ENCODE data around the gene ZBTB46.

Gene ZBTB46

DNA sequence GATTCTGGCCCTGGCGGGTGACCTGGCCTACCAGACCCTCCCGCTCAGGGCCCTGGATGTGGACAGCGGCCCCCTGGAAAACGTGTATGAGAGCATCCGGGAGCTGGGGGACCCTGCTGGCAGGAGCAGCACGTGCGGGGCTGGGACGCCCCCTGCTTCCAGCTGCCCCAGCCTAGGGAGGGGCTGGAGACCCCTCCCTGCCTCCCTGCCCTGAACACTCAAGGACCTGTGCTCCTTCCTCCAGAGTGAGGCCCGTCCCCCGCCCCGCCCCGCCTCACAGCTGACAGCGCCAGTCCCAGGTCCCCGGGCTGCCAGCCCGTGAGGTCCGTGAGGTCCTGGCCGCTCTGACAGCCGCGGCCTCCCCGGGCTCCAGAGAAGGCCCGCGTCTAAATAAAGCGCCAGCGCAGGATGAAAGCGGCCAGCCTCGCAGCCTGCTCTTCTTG lies 92.4 kb downstream of the ZBTB46 start:
- Histone ChIP-seq H3K9me3 (ENCODE audit: insufficient read depth, low read length) (no peaks in the 10 kb centered on the region), H3K79me2 (ENCODE audit: low read length) (no peaks in the 10 kb centered on the region), H3K36me3 (replicated peaks; ENCODE audit: low read depth, low read length) (peaks cover 16% of the 10 kb centered on the region), H3K4me3 (ENCODE audit: low read length) (peak overlapping the region; percentile 78), H2AFZ (ENCODE audit: low read depth, low read length) (no peak overlapping the region), H3K9ac (ENCODE audit: low read length) (peak overlapping the region; percentile 76), H4K20me1 (ENCODE audit: insufficient read depth, low read length) (no peaks in the 10 kb centered on the region), H3K27me3 (ENCODE audit: low read depth, low read length) (no peaks in the 10 kb centered on the region), H3K4me1 (ENCODE audit: low read length) (peaks cover 36% of the 10 kb centered on the region), H3K27ac (ENCODE audit: low read length) (peak overlapping the region; percentile 45; the same call in 1 of the 2 replicates), H3K4me2 (ENCODE audit: low read length) (peak overlapping the region; percentile 91)
- TF ChIP-seq, protein P1, sequence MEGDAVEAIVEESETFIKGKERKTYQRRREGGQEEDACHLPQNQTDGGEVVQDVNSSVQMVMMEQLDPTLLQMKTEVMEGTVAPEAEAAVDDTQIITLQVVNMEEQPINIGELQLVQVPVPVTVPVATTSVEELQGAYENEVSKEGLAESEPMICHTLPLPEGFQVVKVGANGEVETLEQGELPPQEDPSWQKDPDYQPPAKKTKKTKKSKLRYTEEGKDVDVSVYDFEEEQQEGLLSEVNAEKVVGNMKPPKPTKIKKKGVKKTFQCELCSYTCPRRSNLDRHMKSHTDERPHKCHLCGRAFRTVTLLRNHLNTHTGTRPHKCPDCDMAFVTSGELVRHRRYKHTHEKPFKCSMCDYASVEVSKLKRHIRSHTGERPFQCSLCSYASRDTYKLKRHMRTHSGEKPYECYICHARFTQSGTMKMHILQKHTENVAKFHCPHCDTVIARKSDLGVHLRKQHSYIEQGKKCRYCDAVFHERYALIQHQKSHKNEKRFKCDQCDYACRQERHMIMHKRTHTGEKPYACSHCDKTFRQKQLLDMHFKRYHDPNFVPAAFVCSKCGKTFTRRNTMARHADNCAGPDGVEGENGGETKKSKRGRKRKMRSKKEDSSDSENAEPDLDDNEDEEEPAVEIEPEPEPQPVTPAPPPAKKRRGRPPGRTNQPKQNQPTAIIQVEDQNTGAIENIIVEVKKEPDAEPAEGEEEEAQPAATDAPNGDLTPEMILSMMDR (IDR thresholded peaks at IDR 0.05; ENCODE audit: low read depth, low read length): no peak
- no peak for TF ChIP-seq EZH2phosphoT487 (IDR thresholded peaks at IDR 0.05; ENCODE audit: low read depth)

DNA sequence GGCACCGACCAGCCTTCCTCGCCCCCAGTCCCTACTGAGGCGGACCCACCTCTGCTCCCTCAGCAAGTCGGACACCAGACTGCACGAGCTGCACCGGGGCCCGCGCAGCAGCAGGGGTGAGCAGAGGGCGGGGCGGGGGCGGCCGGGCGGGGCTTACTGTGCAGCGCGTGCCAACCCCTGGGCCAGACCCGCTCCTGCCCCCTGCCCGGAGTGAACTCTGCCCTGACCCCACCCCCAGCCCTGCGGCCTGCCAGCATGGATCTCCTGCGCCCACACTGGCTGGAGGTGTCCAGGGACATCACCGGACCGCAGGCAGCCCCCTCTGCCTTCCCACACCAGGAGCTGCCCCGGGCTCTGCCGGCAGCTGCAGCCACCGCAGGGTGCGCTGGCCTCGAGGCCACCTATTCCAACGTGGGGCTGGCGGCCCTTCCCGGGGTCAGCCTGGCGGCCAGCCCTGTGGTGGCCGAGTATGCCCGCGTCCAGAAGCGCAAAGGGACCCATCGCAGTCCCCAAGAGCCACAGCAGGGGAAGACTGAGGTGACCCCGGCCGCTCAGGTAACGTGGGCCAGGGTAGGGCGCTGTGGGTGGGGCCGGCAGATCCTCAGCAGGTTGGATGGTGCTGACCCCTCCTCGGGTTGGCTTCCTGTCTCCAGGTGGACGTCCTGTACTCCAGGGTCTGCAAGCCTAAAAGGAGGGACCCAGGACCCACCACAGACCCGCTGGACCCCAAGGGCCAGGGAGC lies 92.9 kb downstream of the ZBTB46 start:
- peak overlapping the region; percentile 77; the same call in 1 of the 2 replicates for H3K9ac ChIP-seq (ENCODE audit: low read length)
- TF ChIP-seq, protein P1 (IDR thresholded peaks at IDR 0.05; ENCODE audit: low read depth, low read length): no peak
- TF ChIP-seq EZH2phosphoT487 (IDR thresholded peaks at IDR 0.05; ENCODE audit: low read depth): no peak

DNA sequence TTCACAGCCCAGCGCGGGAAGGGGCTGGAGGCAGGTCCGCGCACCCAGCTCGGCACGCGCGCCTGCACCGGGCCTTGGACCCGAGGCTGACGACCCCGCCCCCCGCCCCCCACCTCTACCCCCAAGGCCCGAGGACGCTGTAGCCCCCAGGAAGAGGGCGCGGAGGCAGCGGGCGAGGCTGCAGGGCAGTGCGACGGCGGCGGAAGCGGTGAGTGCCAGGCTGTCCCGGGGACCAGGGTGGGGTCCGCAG lies 93.4 kb downstream of the ZBTB46 start:
- Histone ChIP-seq H3K4me2 (ENCODE audit: low read length) (peak overlapping the region; percentile 91), H3K27ac (ENCODE audit: low read length) (peak overlapping the region; percentile 79), H3K79me2 (ENCODE audit: low read length) (no peaks in the 10 kb centered on the region), H3K4me1 (ENCODE audit: low read length) (peaks cover 36% of the 10 kb centered on the region), H3K27me3 (ENCODE audit: low read depth, low read length) (no peaks in the 10 kb centered on the region), H4K20me1 (ENCODE audit: insufficient read depth, low read length) (no peaks in the 10 kb centered on the region), H3K4me3 (ENCODE audit: low read length) (peak overlapping the region; percentile 78), H3K9ac (ENCODE audit: low read length) (peak overlapping the region; percentile 77), H2AFZ (ENCODE audit: low read depth, low read length) (no peak overlapping the region), H3K36me3 (replicated peaks; ENCODE audit: low read depth, low read length) (peaks cover 12% of the 10 kb centered on the region), H3K9me3 (ENCODE audit: insufficient read depth, low read length) (no peaks in the 10 kb centered on the region)
- no peak for TF ChIP-seq EZH2phosphoT487 (IDR thresholded peaks at IDR 0.05; ENCODE audit: low read depth)
- TF ChIP-seq, protein P1 (IDR thresholded peaks at IDR 0.05; ENCODE audit: low read depth, low read length): no peak

More for the DNA sequence above, 92.9 kb downstream of the ZBTB46 start:
- H3K36me3 ChIP-seq (replicated peaks; ENCODE audit: low read depth, low read length): peaks cover 10% of the 10 kb centered on the region
- peak overlapping the region; percentile 79 for H3K27ac ChIP-seq (ENCODE audit: low read length)
- no peaks in the 10 kb centered on the region for H4K20me1 ChIP-seq (ENCODE audit: insufficient read depth, low read length)
- H3K4me1 ChIP-seq (ENCODE audit: low read length): peaks cover 36% of the 10 kb centered on the region
- peak overlapping the region; percentile 78 for H3K4me3 ChIP-seq (ENCODE audit: low read length)
- no peaks in the 10 kb centered on the region for H3K9me3 ChIP-seq (ENCODE audit: insufficient read depth, low read length)
- H3K79me2 ChIP-seq (ENCODE audit: low read length): no peaks in the 10 kb centered on the region
- peak overlapping the region; percentile 91 for H3K4me2 ChIP-seq (ENCODE audit: low read length)
- H3K27me3 ChIP-seq (ENCODE audit: low read depth, low read length): no peaks in the 10 kb centered on the region
- no peak overlapping the region for H2AFZ ChIP-seq (ENCODE audit: low read depth, low read length)

DNA sequence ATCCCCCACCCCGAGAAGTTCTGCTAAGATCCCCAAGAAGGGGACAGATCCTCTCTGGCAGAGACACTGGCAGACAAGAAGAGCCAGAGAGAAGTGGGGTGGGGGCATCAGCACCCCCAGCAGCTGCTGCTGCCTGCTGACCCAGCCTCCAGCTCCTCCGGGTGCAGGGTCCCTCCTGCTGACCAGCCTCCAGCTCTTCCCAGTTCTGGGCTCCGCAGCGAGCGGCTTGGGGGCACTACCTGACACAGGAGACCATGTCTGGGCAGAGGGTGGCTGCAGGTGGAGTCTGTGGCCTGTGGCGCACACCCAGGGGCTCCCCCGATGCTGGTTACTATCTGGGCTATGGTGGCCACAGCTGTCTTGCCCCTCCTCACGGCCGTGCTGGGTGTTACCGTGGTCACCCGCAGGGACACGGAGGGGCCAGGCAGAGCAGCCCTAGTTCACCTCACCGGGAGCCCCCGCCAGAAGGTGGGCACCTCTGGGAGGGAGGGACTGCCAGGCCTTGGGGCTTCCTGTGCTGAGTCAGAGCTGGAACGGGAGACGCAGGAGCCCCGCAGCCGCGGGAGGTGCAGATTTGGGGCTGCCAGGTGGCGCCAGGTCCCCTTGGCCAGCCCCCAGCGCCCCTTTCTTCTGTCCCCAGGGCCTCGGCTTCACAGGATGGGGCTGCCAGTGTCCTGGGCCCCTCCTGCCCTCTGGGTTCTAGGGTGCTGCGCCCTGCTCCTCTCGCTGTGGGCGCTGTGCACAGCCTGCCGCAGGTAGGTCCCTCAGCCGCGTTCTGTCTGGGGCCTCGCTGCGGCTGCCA lies 94.0 kb downstream of the ZBTB46 start:
- H3K4me1 ChIP-seq (ENCODE audit: low read length): peaks cover 38% of the 10 kb centered on the region
- peaks cover 2% of the 10 kb centered on the region for H3K79me2 ChIP-seq (ENCODE audit: low read length)
- H3K9me3 ChIP-seq (ENCODE audit: insufficient read depth, low read length): no peaks in the 10 kb centered on the region
- peak overlapping the region; percentile 79 for H3K27ac ChIP-seq (ENCODE audit: low read length)
- no peaks in the 10 kb centered on the region for H3K27me3 ChIP-seq (ENCODE audit: low read depth, low read length)
- peak overlapping the region; percentile 78 for H3K4me3 ChIP-seq (ENCODE audit: low read length)
- no peak overlapping the region for H2AFZ ChIP-seq (ENCODE audit: low read depth, low read length)
- H3K36me3 ChIP-seq (replicated peaks; ENCODE audit: low read depth, low read length): peaks cover 15% of the 10 kb centered on the region
- H3K9ac ChIP-seq (ENCODE audit: low read length): peak overlapping the region; percentile 77
- H4K20me1 ChIP-seq (ENCODE audit: insufficient read depth, low read length): no peaks in the 10 kb centered on the region
- TF ChIP-seq, protein P1 (IDR thresholded peaks at IDR 0.05; ENCODE audit: low read depth, low read length): peak; percentile 14
- TF ChIP-seq EZH2phosphoT487 (IDR thresholded peaks at IDR 0.05; ENCODE audit: low read depth): no peak
- H3K4me2 ChIP-seq (ENCODE audit: low read length): peak overlapping the region; percentile 91
